Measurements from ENCODE around the gene GRM8. TPM values are rescaled to one million over a fixed set of nuclear protein-coding genes. Genes with fewer than 3 reads are reported as not detected.

The GRM8 gene
- 0.13 TPM in 1 of 5 replicates, not detected in the others for total RNA-seq (2022; extraction: Qiagen RNA extraction; ENCODE audit: low read depth)

GRCh38 chr7:127252778-127253280 lies at the start of gene GRM8:
GRM8 (minus strand) TSS chr7:127252941.

Other genes starting within 250 kb of the GRM8 start
- 8.3 to 12.2 TPM (median 10.9 TPM) in 5 replicates for gene ZNF800, start 139.8 kb upstream of the GRM8 start, total RNA-seq (2022; extraction: Qiagen RNA extraction; ENCODE audit: low read depth)

Data from A549 treated with ZK216348 at 1 μM for 4 hours (cell line).